Measurements from ENCODE around the gene EPPIN.

Gene EPPIN

GRCh38 chr20:45507011-45507820 is 40.0 kb downstream of the EPPIN start:
- TF ChIP-seq GATA2 (IDR thresholded peaks at IDR 0.05; ENCODE audit: low read depth, low read length) (no peak), GATA3 (IDR thresholded peaks at IDR 0.05; ENCODE audit: low read depth, low read length) (no peak)

GRCh38 chr20:45506398-45506797 is 40.8 kb downstream of the EPPIN start:
- TF ChIP-seq GATA3 (IDR thresholded peaks at IDR 0.05; ENCODE audit: low read depth, low read length) (no peak), GATA2 (IDR thresholded peaks at IDR 0.05; ENCODE audit: low read depth, low read length) (no peak)

- TF ChIP-seq GATA3 (IDR thresholded peaks at IDR 0.05; ENCODE audit: low read depth, low read length) (no peak), GATA2 (IDR thresholded peaks at IDR 0.05; ENCODE audit: low read depth, low read length) (no peak)
Observed at GRCh38 chr20:45503403-45503802, 43.8 kb downstream of the EPPIN start.

- TF ChIP-seq GATA2 (IDR thresholded peaks at IDR 0.05; ENCODE audit: low read depth, low read length) (no peak), GATA3 (IDR thresholded peaks at IDR 0.05; ENCODE audit: low read depth, low read length) (no peak)
Observed at GRCh38 chr20:45502561-45502960, 44.6 kb downstream of the EPPIN start.

GRCh38 chr20:45501600-45501999 is 45.6 kb downstream of the EPPIN start:
- no peak for TF ChIP-seq GATA3 (IDR thresholded peaks at IDR 0.05; ENCODE audit: low read depth, low read length)
- no peak for TF ChIP-seq GATA2 (IDR thresholded peaks at IDR 0.05; ENCODE audit: low read depth, low read length)

GRCh38 chr20:45500022-45500421 is 47.2 kb downstream of the EPPIN start:
- TF ChIP-seq GATA2 (IDR thresholded peaks at IDR 0.05; ENCODE audit: low read depth, low read length) (no peak), GATA3 (IDR thresholded peaks at IDR 0.05; ENCODE audit: low read depth, low read length) (no peak)

GRCh38 chr20:45497971-45498494 is 49.2 kb downstream of the EPPIN start:
- TF ChIP-seq GATA3 (IDR thresholded peaks at IDR 0.05; ENCODE audit: low read depth, low read length) (no peak), GATA2 (IDR thresholded peaks at IDR 0.05; ENCODE audit: low read depth, low read length) (no peak)

GRCh38 chr20:45496166-45496565 is 51.0 kb downstream of the EPPIN start:
- TF ChIP-seq GATA2 (IDR thresholded peaks at IDR 0.05; ENCODE audit: low read depth, low read length) (no peak), GATA3 (IDR thresholded peaks at IDR 0.05; ENCODE audit: low read depth, low read length) (no peak)

- no peak for TF ChIP-seq GATA2 (IDR thresholded peaks at IDR 0.05; ENCODE audit: low read depth, low read length)
Observed at GRCh38 chr20:45495501-45495941, 51.7 kb downstream of the EPPIN start.
